ENCODE measurements around the gene PLIN4. TPM values are rescaled to one million over a fixed set of nuclear protein-coding genes. Genes with fewer than 3 reads are reported as not detected.

PLIN4 gene
- total RNA-seq, 2 experiments from 2014 or later, result 0.05 TPM; not detected in 1

DNA sequence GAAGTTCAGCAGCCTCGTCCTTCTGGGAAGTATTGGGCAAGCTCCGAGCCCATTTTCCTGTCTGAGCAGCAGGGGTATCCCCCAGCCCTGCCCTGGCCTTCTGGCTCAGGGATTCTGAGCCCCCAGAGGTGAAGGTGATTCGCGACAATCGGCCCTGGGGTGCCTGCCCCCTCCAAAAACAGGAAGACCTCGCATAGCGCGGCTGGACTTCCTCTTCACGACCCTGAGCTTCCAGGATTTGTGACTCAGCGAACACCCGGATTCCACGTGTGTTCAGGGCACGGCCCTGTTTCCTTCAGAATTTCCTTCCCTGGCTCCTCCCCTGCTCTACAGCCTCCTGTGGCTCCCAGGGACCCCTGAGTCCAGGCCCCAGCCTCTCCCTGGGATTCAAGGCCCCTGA lies 41.3 kb upstream of the PLIN4 start, which contains the start of gene SEMA6B:
Gene SEMA6B, minus strand, starts transcription at position 116 of the 400 bp plus-strand sequence. CDS start 1,227 bp downstream, outside the sequence.
- Mint-ChIP-seq H3K27ac (no peak within 1 kb of the TSS), H3K4me1 (ENCODE audit: low read depth) (no peaks in the 10 kb centered on the region), H3K36me3 (ENCODE audit: low read depth) (no peaks in the 10 kb centered on the region), H3K9me3 (no peaks in the 10 kb centered on the region), H3K4me3 (no peak within 1 kb of the TSS), H3K27me3 (peaks cover 2% of the 10 kb centered on the region)
- ChIA-PET CTCF (interaction anchor here (0.8 to 2.0 kb wide), 10 partner anchors 7 to 77 kb away, joined by 3 to 8 read pairs (median 4); partner anchors contain the start of gene PLIN5), POLR2A (no interaction called here)
- DNase-seq, result no peak
- TF ChIP-seq, protein P1, sequence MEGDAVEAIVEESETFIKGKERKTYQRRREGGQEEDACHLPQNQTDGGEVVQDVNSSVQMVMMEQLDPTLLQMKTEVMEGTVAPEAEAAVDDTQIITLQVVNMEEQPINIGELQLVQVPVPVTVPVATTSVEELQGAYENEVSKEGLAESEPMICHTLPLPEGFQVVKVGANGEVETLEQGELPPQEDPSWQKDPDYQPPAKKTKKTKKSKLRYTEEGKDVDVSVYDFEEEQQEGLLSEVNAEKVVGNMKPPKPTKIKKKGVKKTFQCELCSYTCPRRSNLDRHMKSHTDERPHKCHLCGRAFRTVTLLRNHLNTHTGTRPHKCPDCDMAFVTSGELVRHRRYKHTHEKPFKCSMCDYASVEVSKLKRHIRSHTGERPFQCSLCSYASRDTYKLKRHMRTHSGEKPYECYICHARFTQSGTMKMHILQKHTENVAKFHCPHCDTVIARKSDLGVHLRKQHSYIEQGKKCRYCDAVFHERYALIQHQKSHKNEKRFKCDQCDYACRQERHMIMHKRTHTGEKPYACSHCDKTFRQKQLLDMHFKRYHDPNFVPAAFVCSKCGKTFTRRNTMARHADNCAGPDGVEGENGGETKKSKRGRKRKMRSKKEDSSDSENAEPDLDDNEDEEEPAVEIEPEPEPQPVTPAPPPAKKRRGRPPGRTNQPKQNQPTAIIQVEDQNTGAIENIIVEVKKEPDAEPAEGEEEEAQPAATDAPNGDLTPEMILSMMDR (IDR thresholded peaks at IDR 0.05), result no peak
- intact Hi-C loops (cut with micrococcal nuclease), result no loop called here
- no peak for ATAC-seq

DNA sequence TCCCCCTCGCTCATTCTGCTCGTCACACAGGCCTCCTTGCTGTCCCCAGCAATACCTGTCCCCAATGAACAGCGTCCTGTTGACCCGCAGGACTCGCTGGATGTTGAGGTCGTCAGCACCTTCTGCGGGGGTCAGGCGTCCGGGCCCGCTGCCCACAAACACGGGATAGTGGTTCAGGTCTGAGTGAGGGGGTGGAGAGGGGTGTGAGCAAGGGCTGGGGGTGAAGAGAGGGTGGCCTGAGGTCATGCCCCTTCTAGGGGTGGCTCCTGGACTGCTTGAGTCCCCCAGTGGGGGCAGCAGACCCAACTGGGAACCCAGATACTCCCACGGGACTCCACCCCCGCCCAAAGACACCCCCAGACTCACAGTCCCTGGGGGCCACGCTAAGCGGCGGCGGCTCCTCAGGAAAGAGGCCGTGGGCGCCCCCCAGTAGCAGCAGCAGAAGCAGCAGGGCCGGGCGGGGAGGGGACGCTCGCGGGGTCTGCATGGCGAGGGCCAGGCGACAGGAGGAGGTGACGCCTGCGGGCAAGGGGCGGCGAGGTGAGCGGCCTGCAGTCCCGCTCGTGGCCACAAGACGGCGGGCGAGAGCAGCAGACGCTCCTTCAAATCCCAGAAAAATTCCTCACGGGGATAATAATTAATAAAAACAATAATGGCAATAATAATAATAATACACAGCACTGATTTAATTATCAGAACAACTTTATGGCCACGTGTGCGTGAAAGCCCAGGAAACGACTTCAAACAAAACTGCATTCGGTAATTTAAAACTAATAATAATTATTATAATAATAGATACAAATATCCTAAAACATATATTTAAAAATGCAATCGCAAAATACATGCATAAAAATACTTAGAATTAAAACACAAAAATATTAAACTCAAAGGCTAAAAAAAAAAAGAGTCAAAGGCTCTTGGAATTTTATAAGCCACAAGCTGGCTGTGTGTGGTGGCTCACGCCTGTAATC lies 40.0 kb upstream of the PLIN4 start:
- ATAC-seq, result peak; percentile 60
- Mint-ChIP-seq H3K27me3 (peaks cover 2% of the 10 kb centered on the region), H3K9me3 (no peaks in the 10 kb centered on the region), H3K4me1 (ENCODE audit: low read depth) (no peaks in the 10 kb centered on the region), H3K36me3 (ENCODE audit: low read depth) (no peaks in the 10 kb centered on the region), H3K4me3 (no peak overlapping the region), H3K27ac (no peak overlapping the region)
- DNase-seq, result peak; percentile 49
- ChIA-PET CTCF (interaction anchor here (0.6 to 2.0 kb wide), 13 partner anchors 9 to 217 kb away, joined by 3 to 8 read pairs (median 4); partner anchors contain the start of gene PLIN5), POLR2A (no interaction called here)
- TF ChIP-seq, protein P1 (IDR thresholded peaks at IDR 0.05), result peak; percentile 100
- intact Hi-C loops (cut with micrococcal nuclease), result no loop called here

DNA sequence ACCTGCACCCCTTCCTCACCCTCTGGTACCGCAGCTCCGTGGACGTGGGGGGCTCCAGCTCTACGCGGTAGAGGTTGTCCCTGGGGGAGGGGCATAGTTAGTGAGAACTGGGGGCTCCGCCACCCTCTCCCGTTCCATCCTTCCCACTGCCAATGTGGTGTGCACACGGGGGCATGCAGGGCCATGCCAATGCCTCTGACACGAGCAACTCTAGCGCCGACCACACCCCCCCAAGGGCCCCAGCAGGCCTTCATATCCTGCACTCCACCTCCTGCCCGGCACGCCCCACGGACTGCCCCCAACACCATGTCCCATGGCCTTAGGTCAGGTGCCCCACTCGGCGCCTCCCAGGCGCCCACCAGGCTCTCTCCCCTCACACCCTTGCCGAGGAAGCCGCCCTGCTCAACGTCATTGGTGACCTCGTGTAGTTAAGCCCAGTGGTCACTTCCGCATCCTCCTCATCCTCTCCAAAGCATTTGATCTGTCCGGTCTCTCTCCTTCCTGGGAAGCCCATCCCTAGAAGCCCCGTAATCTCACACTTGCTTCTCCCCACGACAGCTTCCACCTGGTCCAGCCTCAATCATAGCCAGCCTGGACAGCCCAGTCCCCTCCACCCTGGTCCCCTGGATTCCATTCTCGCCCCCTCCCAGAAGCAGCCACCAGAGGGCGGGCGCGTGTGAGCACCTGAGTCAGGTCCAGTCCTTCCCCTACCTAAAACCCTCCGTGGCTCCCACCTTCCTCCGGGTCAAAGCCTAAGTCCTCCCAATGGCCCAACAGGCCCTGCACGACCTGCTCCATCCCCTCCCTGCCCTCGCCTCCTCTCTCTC lies 39.1 kb upstream of the PLIN4 start:
- ATAC-seq, result peak; percentile 45
- Mint-ChIP-seq H3K36me3 (ENCODE audit: low read depth) (no peaks in the 10 kb centered on the region), H3K27ac (no peak overlapping the region), H3K27me3 (peaks cover 2% of the 10 kb centered on the region), H3K4me3 (no peak overlapping the region), H3K4me1 (ENCODE audit: low read depth) (no peaks in the 10 kb centered on the region), H3K9me3 (no peaks in the 10 kb centered on the region)
- peak; percentile 56 for DNase-seq
- ChIA-PET CTCF (interaction anchor here (0.7 to 3.4 kb wide), 4 partner anchors 10 to 81 kb away, joined by 3 to 16 read pairs (median 4); no protein-coding TSS in a partner anchor), POLR2A (interaction anchor here (1.1 kb wide), 1 partner anchor 79 kb away, joined by 3 read pairs; no protein-coding TSS in a partner anchor)
- TF ChIP-seq, protein P1 (IDR thresholded peaks at IDR 0.05), result no peak
- intact Hi-C loops (cut with micrococcal nuclease), result no loop called here

DNA sequence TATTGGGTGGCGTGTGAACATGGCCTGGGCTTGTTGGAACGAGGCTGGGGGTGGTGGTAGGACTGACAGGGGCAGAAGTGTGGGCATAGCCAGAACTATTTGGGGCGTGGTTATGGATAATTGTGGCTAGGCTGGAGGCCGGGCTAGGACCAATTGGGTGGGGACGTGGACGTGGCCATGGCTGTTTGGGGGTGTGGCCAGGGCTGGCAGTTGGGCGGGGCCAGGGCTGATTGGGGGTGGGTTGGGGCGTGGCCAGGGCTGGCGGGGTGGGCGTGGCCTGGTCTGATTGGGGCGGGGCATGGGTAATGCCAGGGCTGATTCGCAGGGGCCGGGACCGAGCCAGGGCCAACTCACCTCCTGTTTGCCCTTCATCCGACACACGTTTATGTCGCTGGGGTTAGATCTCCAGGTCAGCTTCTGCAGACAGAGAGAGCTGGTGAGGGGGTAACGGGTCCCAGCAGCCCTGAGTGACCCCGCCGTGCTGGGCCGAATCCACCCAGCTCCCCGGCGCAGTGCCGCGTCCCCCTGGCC lies 38.4 kb upstream of the PLIN4 start:
- TF ChIP-seq, protein P1 (IDR thresholded peaks at IDR 0.05), result no peak
- Mint-ChIP-seq H3K4me3 (no peak overlapping the region), H3K9me3 (no peaks in the 10 kb centered on the region), H3K27me3 (peaks cover 2% of the 10 kb centered on the region), H3K4me1 (ENCODE audit: low read depth) (no peaks in the 10 kb centered on the region), H3K36me3 (ENCODE audit: low read depth) (no peaks in the 10 kb centered on the region), H3K27ac (no peak overlapping the region)
- CTCF ChIA-PET, result interaction anchor here (1.1 to 3.4 kb wide), 3 partner anchors 10 to 80 kb away, joined by 4 to 16 read pairs (median 4); no protein-coding TSS in a partner anchor
- intact Hi-C loops (cut with micrococcal nuclease), result no loop called here
- POLR2A ChIA-PET, result interaction anchor here (1.1 kb wide), 1 partner anchor 79 kb away, joined by 3 read pairs; no protein-coding TSS in a partner anchor
- DNase-seq (peak; percentile 40), ATAC-seq (peak; percentile 68)
